IPS DF 4.7 (cell line): Measurements from ENCODE around the gene LY6G6C.

Experiments used
- DNase-seq: peaks from one replicate; pipeline ENCODE4 v3.0.0-alpha.2; 2013; ENCODE audit warnings: low spot score; ENCODE audit errors: extremely low read depth

LY6G6C gene

GRCh38 chr6:31681135-31681671 lies 40.3 kb downstream of the LY6G6C start:
- no peak for DNase-seq

- DNase-seq = no peak
These were observed 41.1 kb downstream of the LY6G6C start, which contains the start of gene LY6G5C for GRCh38 chr6:31680226-31681134. Gene LY6G5C, minus strand, starts transcription at chr6:31681067. Its CDS starts 694 bp downstream, at chr6:31680373.

- DNase-seq = no peak
These were observed 43.6 kb downstream of the LY6G6C start for GRCh38 chr6:31677955-31678354.

GRCh38 chr6:31676904-31677303 lies 44.6 kb downstream of the LY6G6C start:
- DNase-seq = no peak

- no peak for DNase-seq
These were observed 45.1 kb downstream of the LY6G6C start for GRCh38 chr6:31676322-31676903.

GRCh38 chr6:31669676-31670075 lies 51.9 kb downstream of the LY6G6C start, which contains the start of gene LY6G5B:
Gene LY6G5B, plus strand, starts transcription at chr6:31669976. Its CDS starts 975 bp downstream, at chr6:31670951.
- no peak for DNase-seq
